Measurements from ENCODE around the gene SRRM2. TPM values are rescaled to one million over a fixed set of nuclear protein-coding genes. Genes with fewer than 3 reads are reported as not detected.

Gene SRRM2
- total RNA-seq, 2 donors from 2014 or later = 843 to 876 TPM

DNA sequence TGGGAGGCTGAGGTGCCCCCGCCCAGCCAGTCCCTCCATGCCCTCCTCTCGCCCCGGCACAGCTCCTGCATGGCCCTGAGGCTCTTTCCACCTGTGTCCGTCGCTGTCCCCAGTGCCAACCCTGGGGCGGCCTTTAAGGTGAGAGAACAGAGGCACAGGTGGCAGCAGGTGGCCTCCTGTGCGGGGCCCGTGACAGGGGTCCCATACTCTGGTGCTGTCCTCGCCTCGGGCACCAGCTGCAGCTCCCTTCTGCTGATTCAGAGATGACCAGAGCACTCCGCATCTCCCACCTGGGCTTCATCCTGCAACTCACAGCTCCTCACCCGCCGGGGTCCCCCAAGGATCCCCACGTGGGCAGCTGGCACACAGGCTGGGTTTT, 40.4 kb upstream of the SRRM2 start:
- H3K4me3 Mint-ChIP-seq = no peak overlapping the region
- no peak overlapping the region for H3K9ac ChIP-seq (ENCODE audit: extremely low read depth, low read length, poor library complexity, severe bottlenecking)
- no peak for DNase-seq
- WGBS, 2 experiments (ENCODE audit: insufficient coverage in 1 of 2, insufficient read length in 1 of 2) = 89 to 100% methylated on average over 1 to 14 of the region's 14 CpGs
- no peaks in the 10 kb centered on the region for H3K4me1 Mint-ChIP-seq
- peaks cover 14% of the 10 kb centered on the region for H3K36me3 Mint-ChIP-seq (ENCODE audit: low read depth)
- H3K27me3 ChIP-seq (ENCODE audit: control insufficient read depth, insufficient read depth, low read length, poor library complexity, severe bottlenecking) = no peaks in the 10 kb centered on the region
- no peaks in the 10 kb centered on the region for H3K9me3 Mint-ChIP-seq
- TF ChIP-seq, protein P1, sequence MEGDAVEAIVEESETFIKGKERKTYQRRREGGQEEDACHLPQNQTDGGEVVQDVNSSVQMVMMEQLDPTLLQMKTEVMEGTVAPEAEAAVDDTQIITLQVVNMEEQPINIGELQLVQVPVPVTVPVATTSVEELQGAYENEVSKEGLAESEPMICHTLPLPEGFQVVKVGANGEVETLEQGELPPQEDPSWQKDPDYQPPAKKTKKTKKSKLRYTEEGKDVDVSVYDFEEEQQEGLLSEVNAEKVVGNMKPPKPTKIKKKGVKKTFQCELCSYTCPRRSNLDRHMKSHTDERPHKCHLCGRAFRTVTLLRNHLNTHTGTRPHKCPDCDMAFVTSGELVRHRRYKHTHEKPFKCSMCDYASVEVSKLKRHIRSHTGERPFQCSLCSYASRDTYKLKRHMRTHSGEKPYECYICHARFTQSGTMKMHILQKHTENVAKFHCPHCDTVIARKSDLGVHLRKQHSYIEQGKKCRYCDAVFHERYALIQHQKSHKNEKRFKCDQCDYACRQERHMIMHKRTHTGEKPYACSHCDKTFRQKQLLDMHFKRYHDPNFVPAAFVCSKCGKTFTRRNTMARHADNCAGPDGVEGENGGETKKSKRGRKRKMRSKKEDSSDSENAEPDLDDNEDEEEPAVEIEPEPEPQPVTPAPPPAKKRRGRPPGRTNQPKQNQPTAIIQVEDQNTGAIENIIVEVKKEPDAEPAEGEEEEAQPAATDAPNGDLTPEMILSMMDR (conservative IDR thresholded peaks at IDR 0.05) = no peak
- peaks cover 5% of the 10 kb centered on the region for H3K27me3 Mint-ChIP-seq (ENCODE audit: insufficient read depth)
- H3K9me3 ChIP-seq (ENCODE audit: control insufficient read depth, low read length) = no peaks in the 10 kb centered on the region
- H3K36me3 ChIP-seq (ENCODE audit: control insufficient read depth, insufficient read depth, low read length) = peaks cover 7% of the 10 kb centered on the region
- no peak overlapping the region for H3K4me3 ChIP-seq (ENCODE audit: low read length)
- H3K27ac ChIP-seq (ENCODE audit: low read depth, low read length) = no peak overlapping the region
- no peak overlapping the region for H3K27ac Mint-ChIP-seq
- H3K4me1 ChIP-seq (ENCODE audit: control insufficient read depth, insufficient read depth, low read length) = no peaks in the 10 kb centered on the region

DNA sequence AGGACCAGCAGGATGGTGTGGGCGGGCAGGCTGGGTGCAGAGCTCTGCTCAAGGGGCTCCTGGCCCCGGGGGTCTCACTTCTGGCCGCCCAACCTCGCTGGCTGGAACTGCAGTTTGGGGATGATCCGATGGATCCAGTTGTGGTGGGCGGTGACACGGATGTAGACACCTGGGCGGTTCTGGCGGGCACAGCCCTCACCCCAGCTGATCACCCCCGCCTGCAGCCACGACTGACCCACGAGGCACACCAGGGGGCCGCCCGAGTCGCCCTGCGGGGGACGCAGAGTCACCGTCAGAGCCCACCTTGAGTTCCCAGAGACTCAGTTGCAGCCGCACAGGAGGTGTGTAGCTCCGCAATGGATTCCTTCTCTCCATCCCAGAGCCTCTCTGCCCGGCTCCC, 39.9 kb upstream of the SRRM2 start:
- Histone ChIP-seq H3K9ac (ENCODE audit: extremely low read depth, low read length, poor library complexity, severe bottlenecking) (no peak overlapping the region), H3K9me3 (ENCODE audit: control insufficient read depth, low read length) (no peaks in the 10 kb centered on the region), H3K27ac (ENCODE audit: low read depth, low read length) (no peak overlapping the region), H3K4me1 (ENCODE audit: control insufficient read depth, insufficient read depth, low read length) (no peaks in the 10 kb centered on the region), H3K27me3 (ENCODE audit: control insufficient read depth, insufficient read depth, low read length, poor library complexity, severe bottlenecking) (no peaks in the 10 kb centered on the region), H3K36me3 (ENCODE audit: control insufficient read depth, insufficient read depth, low read length) (peaks cover 6% of the 10 kb centered on the region), H3K4me3 (ENCODE audit: low read length) (no peak overlapping the region)
- WGBS, 2 experiments (ENCODE audit: insufficient coverage in 1 of 2, insufficient read length in 1 of 2) = 86 to 89% methylated on average over 12 to 21 of the region's 21 CpGs
- peaks cover 9% of the 10 kb centered on the region for H3K36me3 Mint-ChIP-seq (ENCODE audit: low read depth)
- H3K27me3 Mint-ChIP-seq (ENCODE audit: insufficient read depth) = peaks cover 5% of the 10 kb centered on the region
- H3K9me3 Mint-ChIP-seq = no peaks in the 10 kb centered on the region
- TF ChIP-seq, protein P1 (conservative IDR thresholded peaks at IDR 0.05) = no peak
- no peaks in the 10 kb centered on the region for H3K4me1 Mint-ChIP-seq
- H3K27ac Mint-ChIP-seq = no peak overlapping the region
- DNase-seq = no peak
- no peak overlapping the region for H3K4me3 Mint-ChIP-seq

- WGBS, 2 experiments (ENCODE audit: insufficient coverage in 1 of 2, insufficient read length in 1 of 2) = 86 to 94% methylated on average over 7 to 14 of the region's 14 CpGs
- TF ChIP-seq, protein P1 (conservative IDR thresholded peaks at IDR 0.05) = no peak
- no peak overlapping the region for H3K4me3 ChIP-seq (ENCODE audit: low read length)
- Mint-ChIP-seq H3K27ac (no peak overlapping the region), H3K27me3 (ENCODE audit: insufficient read depth) (peaks cover 5% of the 10 kb centered on the region), H3K9me3 (no peaks in the 10 kb centered on the region), H3K36me3 (ENCODE audit: low read depth) (peaks cover 1% of the 10 kb centered on the region), H3K4me3 (no peak overlapping the region), H3K4me1 (no peaks in the 10 kb centered on the region)
- H3K27me3 ChIP-seq (ENCODE audit: control insufficient read depth, insufficient read depth, low read length, poor library complexity, severe bottlenecking) = no peaks in the 10 kb centered on the region
- H3K9ac ChIP-seq (ENCODE audit: extremely low read depth, low read length, poor library complexity, severe bottlenecking) = no peak overlapping the region
- H3K9me3 ChIP-seq (ENCODE audit: control insufficient read depth, low read length) = no peaks in the 10 kb centered on the region
- H3K36me3 ChIP-seq (ENCODE audit: control insufficient read depth, insufficient read depth, low read length) = no peaks in the 10 kb centered on the region
- H3K4me1 ChIP-seq (ENCODE audit: control insufficient read depth, insufficient read depth, low read length) = no peaks in the 10 kb centered on the region
- no peak for DNase-seq
- H3K27ac ChIP-seq (ENCODE audit: low read depth, low read length) = no peak overlapping the region
Measured at GRCh38 chr16:2713523-2713922, 38.9 kb upstream of the SRRM2 start.

All from endodermal cell (in vitro differentiated cells).